Inflammatory macrophage (primary cell): ENCODE measurements around the gene C18orf63.
"Not testable (repeated sequence)": the region's sequence is repeated elsewhere in the genome, so short reads cannot be mapped to it uniquely, and the experiment has no call there.

Experiments
- DNase-seq, 2 donors: peaks; one replicate each; pipeline ENCODE4 v3.0.0-alpha.2; 2020 to 2022

Gene C18orf63

DNA sequence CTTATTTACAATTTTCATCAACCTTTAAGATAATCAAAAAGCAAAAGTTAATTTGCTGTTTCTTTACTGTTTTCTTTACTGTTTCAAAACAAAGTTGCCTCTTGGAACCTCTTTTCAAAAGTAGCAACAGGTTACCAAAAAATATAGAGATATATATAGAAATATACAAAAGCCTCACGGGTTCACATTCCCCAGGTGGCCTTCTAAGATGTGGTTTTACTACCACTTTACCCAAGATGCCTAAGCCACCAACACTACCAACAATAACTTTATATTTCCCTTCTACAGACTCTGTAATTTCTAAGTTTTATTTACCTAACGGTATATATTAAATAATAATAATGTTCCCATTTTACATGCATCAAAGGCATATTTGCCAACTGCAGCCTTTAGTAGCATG, 28.8 kb upstream of the C18orf63 start:
- no peak for DNase-seq

DNA sequence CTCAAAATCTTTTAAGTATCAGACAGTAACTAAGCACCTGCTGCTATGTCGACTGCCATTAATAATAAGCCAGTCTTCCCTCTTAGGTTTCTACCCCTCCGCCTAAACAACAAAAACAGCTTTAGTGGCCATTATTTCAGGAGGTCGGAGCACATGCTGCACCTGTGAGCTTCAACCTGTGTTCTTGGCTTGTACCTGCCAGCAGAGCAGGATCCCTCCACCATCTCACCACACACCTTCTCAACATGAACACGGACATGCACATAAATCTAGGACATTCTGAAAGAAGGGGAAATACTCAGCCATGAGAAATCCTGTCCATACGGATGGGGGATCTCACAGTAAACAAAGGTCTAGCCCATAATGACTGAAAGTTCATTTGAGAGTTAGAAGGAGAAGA, 27.6 kb upstream of the C18orf63 start:
- no peak for DNase-seq

DNA sequence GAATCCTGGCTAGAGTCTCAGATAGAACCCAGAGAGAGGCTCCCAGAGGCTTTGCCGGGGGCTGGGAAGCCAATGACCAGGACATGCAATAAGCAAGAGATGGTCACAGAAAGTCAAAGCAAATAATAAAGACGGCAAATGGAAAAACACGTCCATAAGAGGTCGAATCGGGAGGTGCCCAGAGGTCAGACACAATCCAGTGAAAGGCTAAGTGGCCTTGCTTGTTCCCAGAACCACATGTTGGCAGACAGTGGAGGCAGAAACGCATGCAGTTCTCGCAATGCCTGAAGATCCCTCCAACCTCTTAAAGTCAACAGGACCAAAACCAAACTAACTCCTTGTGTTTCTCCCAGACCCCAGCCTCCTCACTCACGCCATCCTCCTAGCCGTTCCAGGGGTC, 26.9 kb upstream of the C18orf63 start:
- no peak for DNase-seq

DNA sequence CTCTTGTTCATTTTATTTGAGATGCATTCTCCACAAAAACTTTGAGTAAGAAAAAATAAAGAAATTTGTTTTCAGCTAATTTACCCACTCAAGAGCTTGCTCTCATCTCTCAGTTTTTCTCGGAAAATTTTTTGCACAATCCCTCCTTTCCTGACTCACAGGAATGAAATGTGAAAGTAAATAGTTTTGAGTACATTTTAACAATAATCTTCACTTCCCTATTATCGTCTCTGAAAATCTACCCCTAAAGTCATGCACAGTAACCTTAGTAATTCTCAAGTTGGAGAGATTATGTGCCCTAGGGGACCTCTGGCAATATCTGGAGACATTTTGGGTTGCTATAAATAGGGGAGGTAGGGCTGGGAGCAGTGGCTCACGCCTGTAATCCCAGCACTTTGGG, 26.5 kb upstream of the C18orf63 start:
- peak in 1 of 2 donors; percentile 25 for DNase-seq

DNA sequence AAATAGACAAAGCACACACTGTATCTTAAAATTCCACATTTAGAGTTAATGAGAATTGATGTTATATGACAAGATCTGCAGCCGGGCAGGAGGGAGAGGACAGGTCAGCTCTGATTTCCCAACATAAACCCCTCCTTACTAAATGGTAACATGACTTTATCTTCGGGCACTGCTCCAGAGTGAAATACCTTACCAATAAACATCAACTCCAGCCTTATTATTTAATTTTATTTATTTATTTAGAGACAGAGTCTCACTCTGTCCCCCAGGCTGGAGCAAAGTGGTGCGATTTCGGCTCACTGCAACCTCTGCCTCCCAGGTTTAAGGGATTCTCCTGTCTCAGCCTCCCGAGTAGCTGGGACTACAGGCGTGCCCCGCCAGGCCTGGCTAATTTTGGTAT, 25.6 kb upstream of the C18orf63 start:
- no peak for DNase-seq

DNA sequence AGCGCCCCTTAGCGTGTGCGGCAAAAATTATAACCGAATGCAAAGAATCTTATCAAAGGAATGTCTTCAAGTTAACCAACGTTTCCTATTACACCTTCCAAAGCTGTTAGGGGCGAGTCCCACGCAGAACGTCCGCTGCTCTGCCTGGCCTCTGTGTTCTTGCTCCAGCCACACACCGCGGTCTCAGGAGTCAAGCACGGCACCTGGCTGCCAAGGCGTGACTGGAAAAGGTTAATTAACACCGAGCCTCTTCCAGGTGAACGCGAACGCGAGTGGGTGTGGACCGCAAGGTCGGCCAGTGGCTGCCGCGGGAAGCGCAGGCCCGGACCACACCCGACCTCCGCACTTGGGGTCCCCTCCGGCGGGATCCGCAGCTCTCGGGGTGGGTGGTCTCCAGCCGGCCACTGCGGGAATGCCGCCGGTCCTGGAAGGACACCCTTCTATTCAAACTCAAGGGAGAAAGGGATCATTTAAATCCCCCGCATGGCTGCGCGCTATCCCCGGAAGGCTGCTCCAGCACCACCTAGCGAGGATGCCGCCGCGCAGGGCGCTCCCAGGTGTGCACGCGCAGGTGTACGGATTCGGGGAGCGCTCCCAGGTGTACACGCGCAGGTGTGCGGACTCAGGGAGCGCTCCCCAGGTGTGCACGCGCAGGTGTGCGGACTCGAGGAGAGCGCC, 24.7 kb upstream of the C18orf63 start:
- DNase-seq: no peak

DNA sequence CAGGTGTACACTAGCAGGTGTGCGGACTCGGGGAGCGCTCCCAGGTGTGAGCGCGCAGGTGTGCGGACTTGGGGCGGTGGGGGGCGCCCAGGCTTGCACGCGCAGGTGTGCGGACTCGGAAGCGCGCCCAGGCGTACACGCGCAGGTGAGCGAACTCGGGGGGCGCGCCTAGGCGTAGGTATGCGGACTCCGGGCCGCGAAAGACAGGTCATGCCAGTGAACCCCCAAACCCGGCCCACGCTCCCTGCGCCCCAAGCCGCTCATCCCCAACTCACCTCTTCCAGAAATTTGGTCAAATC, 24.2 kb upstream of the C18orf63 start:
- no peak for DNase-seq

DNA sequence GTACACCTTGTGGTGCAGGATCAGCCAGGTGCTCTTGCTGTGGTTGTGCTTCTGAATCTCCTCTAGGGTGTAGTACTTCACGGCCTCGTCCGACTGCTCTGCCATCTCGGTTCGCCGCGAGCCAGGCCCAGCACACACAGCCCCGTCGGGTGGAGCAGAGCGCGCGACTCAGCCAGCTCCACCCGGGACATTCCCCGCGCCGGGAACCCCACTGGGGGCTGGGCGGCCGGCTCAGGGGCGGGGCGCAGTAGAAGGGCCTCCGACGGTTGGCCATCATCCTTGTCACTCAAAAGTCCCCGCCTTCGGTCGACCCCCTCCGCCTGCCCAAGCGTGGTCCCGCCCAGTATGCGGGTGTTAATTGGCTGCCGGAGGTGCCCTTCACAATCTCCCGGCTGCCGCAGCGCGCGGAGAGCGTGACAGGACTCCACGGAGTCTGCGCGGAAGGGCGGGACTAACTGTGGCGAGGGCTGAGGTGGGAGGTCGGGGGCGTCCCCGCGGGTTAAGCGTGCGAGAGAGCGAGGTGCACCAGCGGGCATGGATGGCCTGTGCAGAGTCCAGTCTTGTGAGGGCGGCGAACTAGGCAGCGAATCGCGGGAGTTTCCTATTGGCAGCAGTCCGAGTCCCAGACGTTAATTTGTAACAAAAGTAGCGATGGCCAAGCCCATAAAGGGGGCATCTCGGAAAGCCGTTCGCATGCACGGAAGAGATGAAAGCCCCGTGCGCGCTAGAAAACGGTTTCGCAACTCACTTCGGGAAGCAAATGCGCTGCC, 23.7 kb upstream of the C18orf63 start, which contains the start of gene CYB5A:
Gene CYB5A, minus strand, starts transcription at position 193 of the 770 bp plus-strand sequence. Its CDS starts 88 bp downstream, at position 105.
- DNase-seq: peak; percentile 98

DNA sequence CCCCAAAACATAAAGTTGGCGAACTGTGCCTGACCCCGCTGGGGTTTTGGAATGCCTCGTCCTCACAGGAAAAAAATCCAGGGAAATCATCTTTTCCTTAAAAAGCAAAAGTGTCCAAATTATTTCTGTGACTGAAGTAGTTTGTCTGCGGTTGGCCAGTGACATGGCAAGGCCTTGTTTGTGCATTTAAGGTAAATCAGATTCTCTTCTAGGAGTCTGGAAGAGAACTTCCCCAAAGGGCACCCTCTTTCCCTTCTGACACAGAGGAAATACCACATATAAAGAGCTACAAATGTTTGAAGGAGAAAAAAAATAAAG, 23.1 kb upstream of the C18orf63 start:
- peak in 1 of 2 donors; percentile 7 for DNase-seq

DNA sequence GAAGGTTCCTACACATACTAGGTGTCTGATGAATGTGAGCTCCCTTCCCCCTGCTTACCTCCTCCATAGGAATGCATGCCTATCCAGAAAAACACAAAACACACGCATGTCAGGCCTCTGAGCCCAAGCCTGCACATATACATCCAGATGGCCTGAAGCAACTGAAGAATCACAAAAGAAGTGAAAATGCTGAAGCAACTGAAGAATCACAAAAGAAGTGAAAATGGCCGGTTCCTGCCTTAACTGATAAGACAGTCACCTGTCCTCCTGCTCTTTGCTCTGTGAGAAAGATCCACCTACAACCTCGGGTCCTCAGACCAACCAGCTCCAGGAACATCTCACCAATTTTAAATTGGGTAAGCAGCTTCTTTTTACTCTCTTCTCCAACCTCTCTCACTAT, 22.7 kb upstream of the C18orf63 start:
- DNase-seq: not testable (repeated sequence)

DNA sequence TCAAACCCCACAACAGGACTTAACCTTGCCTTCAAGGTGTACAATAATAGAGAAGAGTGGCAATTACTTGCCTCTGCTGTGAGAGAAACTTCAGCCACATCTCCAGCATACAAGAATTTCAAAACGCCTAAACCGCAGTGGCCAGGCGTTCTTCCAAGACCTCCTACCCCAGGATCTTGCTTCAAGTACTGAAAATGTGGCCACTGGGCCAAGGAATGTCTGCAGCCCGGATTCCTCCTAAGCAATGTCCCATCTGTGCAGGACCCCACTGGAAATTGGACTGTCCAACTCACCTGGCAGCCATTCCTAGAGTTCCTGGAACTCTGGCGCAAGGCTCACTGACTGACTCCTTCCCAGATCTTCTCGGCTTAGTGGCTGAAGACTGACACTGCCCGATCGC, 21.1 kb upstream of the C18orf63 start:
- DNase-seq: no peak

DNA sequence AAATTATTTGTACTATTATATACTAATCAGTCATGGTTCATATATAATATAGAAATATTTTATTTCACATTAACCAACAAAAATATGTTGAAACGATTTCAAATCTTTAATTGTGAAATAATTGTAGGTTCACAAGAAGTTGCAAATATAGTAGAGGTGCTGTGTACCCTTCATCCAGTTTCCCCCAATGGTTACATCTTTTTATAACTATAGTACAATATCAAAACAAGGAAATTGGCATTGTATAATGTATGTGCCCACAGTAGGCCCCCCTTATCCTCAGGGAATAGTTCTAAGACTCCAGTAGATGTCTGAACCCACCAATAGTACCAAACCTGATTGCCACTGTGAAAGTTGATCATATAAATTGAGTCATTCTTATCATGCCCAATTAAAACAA, 16.5 kb upstream of the C18orf63 start:
- no peak for DNase-seq

DNA sequence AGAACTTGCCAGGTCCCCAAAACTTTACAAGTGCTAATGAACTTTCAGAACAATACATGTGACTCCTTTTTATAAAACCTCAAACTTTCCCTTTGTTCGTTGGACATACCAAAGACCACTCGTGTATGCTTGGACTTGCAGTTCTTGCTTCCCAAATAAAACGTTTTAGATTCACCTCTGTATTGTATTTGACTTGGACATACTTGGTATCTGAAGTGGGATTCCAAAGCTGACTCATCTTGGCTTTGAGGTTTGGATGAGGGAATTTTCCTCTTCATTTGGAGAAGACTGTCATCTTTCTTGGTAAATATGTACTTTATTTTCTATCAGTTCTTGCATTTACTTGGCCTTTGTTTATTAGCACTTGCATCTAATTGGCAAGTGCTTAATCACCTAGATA, 15.9 kb upstream of the C18orf63 start:
- DNase-seq: no peak

DNA sequence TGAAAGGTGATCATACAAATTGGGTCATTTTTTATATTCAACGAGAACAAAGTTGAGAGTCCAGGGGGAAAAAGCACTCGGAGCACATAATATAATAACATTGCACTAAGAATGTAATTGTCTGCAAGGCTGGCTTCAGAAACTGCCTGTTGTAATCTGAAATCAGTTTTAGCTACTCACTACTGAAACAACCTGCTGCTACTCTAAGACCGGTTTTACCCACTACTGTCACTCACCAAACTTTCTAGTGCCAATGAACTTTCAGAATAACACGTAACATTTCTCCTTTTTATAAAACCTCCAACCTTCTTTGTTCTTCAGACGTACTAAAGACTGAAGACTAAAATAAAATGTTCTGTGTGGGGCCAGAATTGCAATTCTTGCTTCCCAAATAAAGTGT, 12.3 kb upstream of the C18orf63 start:
- no peak for DNase-seq

DNA sequence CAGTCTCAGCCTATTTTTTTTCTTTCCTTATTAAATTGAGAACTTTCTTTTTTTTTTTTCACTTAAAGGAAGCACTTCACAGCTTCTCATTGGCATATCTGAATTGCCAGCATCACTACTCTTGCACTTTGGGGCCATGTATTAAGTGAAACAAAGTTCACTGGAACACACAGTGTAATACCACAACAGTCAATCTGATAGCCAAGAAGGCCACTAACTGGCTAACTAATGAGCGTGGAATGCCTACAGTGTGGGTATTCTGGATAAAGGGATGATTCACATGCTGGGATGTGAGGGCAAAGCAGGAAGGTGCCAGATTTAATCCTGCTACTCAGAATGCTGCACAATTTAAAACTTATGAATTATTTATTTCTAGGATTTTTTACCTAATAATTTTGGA, 11.7 kb upstream of the C18orf63 start:
- DNase-seq: no peak

DNA sequence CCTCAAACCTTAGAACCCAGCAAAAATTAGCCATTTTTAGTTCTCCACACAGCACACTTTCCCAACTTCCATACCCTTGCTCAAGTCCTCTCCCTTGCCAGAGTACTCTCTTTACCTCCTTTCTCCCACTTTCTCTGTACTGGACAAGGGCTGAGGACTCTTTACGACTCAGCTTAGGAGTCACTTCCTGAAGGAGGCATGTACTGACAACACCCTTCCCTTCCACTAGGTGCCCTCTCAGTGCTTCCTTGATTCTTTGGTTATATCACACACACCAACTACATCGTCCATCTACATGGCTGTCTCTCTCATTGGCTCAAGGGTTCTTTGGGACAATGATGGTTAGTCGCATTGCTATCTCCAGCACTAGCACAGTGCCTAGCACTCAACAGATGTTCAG, 5.2 kb upstream of the C18orf63 start:
- DNase-seq: peak; percentile 11 to 52

DNA sequence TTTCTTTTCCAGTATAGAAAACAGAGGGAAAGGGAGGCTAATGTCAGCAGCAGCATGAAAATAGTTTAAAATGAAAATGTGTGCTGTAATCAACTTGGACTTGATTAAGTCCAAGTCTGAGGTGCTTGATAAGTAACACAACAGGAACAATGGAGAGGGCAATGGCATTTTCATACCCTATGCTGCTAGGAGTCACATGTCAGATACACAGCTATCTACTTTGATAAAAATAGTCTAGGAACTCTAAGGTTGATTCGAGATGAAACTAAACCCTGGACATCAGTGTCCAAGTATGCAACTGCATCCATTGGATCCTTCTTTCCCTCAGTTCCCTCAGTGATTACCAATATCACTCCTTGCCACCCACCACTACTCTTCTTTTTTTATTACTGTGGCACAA, 4.6 kb upstream of the C18orf63 start:
- DNase-seq: no peak

DNA sequence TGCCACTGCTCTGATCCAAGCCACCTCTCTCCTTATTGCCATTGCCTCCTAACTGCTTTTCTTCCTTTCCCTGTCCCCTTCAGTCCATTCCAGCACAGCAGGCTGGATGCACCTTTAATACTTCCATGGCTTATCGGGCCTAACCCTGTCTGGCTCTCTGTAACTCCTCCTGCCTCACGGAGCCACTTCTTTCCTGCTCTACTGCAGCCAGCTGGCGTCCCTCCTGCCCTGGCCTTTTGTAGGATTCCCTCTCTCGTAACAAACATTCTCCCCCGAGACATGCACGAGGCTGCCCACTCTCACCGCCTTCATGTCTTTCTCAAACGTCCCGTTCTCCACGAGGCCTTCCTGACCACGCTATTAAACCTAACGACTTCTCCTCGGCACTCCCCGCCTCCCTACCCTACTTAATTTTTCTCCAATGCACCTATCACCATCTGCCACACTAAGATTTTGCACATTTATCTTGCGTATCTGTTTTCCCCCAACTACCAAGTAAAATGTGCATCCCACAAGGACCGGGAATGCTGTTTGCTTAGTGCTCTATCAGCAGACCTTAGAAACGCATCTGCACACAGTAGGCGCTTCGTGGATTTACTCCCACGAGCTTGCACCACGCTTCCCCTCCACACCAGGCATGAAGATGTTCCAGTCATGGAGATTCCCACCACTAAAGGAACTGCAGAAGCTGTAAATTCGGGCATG, 728 bp upstream of the C18orf63 start:
- no peak for DNase-seq

DNA sequence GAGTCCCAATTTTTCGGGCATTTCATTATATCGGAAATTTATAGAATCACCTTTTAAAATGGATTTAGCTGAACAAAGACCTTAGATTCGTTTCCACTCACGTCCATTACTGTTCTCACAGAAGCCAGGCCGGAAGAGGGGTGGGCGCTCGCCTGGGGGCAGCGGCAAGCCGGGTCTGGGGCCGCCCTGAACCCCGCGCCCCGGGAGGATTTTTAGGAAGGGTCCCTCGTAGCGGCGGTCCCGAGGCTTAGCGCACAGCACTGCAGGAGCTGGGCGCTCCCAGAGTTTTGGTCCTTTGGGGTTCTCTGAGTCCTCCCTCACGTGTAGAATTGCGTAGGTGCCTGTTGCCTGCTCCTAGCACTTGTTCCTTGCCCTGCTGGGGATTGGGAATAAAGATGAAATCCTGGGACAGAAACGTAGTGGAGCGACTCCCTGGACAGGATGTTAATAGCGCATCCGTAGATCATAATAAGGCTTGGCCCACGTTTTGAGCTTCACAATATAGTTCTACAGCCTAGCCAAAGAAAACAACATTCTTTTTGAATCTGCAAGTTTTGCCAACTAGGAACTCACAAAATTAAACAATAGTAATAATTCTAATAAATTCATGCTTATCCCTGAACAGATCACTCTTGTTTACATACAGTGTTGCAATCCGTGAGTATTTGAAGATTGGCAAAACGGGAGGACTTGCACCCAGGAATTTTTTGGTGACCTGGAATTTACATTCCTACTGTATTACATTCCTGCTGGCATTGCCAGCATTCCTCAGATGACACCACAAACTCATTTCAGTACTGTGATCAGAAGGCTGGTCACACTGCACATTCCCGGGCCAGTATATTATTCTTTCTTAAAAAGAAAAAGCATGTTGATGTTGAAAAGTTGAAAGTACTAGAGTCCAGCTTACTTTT, 875 bp downstream of the C18orf63 start:
- no peak for DNase-seq

DNA sequence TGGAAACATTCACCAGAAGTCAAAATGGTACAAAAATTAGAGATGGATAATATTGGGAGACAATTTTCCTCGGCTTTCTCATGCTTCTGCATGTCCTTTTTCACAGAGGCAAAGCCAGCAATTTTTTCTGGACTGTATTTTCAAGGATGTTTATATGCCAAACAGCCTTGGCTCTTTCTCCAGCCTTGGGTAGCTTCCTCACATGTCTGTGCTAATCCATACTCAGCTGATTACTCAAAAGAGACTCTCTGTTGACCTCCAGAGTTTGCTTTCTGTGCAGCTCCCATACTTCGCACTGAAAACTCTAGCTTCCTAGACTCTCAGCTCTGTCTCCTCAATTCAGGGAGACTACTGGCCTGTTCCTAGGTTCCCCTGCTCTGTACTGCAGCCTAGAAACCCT, 10.6 kb downstream of the C18orf63 start:
- DNase-seq: no peak

DNA sequence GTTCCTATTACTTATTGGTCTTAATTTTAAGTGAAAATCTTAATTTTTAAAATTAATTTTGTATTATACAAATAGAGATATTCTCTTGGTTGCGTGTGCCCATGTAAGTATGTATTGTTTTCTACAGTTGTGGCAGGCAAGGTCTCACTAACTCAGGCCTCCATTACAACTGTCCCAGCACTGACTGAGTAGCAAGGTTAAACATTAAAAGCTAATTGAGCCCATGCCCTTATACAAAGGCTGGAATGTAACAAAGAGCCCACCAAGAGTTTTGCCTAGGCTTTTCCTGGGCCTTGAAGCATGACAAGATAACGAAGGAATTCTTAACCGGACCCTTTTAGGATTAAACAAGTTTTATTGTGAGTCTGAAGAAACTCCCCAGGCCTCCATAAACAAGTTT, 11.2 kb downstream of the C18orf63 start:
- not testable (repeated sequence) for DNase-seq

DNA sequence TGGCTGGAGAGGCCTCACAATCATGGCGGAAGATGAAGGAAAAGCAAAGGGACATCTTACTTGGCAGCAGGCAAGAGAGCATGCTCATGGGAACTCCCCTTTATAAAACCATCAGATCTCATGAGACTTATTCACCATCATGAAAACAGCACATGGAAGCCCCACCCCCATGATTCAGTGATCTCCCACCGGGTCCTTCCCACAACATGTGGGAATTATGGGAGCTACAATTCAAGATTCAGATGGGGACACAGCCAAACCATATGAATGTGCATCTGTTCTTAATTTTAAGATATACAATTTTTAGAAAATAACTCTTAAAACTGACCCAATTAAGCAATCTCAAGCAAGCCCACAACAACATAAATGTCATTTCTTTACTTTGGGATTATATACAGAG, 12.6 kb downstream of the C18orf63 start:
- no peak for DNase-seq

DNA sequence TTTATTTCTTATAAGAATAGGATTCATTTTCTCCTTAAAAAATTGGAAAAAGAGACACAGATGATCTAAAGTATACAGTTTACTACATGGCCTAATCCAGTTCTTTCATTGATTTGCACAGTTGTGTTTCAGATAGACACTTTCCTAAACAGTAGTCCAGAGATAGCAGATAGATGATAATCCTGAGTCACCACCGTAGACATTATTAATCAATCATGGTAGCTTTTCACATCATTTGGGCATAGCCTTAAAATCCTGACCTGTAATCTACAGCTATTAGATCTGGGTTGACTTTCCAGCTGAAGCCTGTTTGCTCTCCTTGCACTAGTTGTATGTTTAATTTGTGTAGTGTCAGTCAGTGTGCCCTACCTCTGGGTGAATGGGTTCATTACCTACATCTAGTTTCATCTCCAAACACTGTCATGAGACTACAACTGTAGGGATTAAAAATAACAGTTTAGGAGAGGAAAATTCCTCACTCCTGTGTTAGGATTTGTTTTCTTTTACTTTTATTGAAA, 14.1 kb downstream of the C18orf63 start:
- no peak for DNase-seq
